ENCODE data around the gene RTL10. TPM values are rescaled to one million over a fixed set of nuclear protein-coding genes. Genes with fewer than 3 reads are reported as not detected.

The RTL10 gene
- total RNA-seq, 2 donors from 2014 or later: 20.6 to 22.2 TPM

- Histone ChIP-seq H3K9ac (ENCODE audit: extremely low read depth, low read length, poor library complexity, severe bottlenecking) (no peak overlapping the region), H3K4me3 (ENCODE audit: low read length) (no peak overlapping the region), H3K27ac (ENCODE audit: low read depth, low read length) (no peak overlapping the region), H3K36me3 (ENCODE audit: control insufficient read depth, insufficient read depth, low read length) (peaks cover 34% of the 10 kb centered on the region), H3K27me3 (ENCODE audit: control insufficient read depth, insufficient read depth, low read length, poor library complexity, severe bottlenecking) (no peaks in the 10 kb centered on the region), H3K4me1 (ENCODE audit: control insufficient read depth, insufficient read depth, low read length) (peaks cover 6% of the 10 kb centered on the region), H3K9me3 (ENCODE audit: control insufficient read depth, low read length) (peaks cover 10% of the 10 kb centered on the region)
- TF ChIP-seq, protein P1, sequence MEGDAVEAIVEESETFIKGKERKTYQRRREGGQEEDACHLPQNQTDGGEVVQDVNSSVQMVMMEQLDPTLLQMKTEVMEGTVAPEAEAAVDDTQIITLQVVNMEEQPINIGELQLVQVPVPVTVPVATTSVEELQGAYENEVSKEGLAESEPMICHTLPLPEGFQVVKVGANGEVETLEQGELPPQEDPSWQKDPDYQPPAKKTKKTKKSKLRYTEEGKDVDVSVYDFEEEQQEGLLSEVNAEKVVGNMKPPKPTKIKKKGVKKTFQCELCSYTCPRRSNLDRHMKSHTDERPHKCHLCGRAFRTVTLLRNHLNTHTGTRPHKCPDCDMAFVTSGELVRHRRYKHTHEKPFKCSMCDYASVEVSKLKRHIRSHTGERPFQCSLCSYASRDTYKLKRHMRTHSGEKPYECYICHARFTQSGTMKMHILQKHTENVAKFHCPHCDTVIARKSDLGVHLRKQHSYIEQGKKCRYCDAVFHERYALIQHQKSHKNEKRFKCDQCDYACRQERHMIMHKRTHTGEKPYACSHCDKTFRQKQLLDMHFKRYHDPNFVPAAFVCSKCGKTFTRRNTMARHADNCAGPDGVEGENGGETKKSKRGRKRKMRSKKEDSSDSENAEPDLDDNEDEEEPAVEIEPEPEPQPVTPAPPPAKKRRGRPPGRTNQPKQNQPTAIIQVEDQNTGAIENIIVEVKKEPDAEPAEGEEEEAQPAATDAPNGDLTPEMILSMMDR (conservative IDR thresholded peaks at IDR 0.05): no peak
- H3K4me3 Mint-ChIP-seq: no peak overlapping the region
- 91 to 93% methylated on average over 3 to 7 of the region's 7 CpGs for WGBS, 2 experiments (ENCODE audit: insufficient coverage in 1 of 2, insufficient read length in 1 of 2)
- H3K36me3 Mint-ChIP-seq (ENCODE audit: low read depth): peaks cover 30% of the 10 kb centered on the region
- H3K27me3 Mint-ChIP-seq (ENCODE audit: insufficient read depth): no peaks in the 10 kb centered on the region
- H3K9me3 Mint-ChIP-seq: peaks cover 3% of the 10 kb centered on the region
- H3K4me1 Mint-ChIP-seq: peaks cover 25% of the 10 kb centered on the region
- H3K27ac Mint-ChIP-seq: no peak overlapping the region
- DNase-seq: peak; percentile 47
These were observed 6.1 kb downstream of the RTL10 start for GRCh38 chr22:19848298-19849224.

- no peak overlapping the region for H3K27ac Mint-ChIP-seq
- H3K4me3 Mint-ChIP-seq: no peak overlapping the region
- H3K4me1 Mint-ChIP-seq: peaks cover 19% of the 10 kb centered on the region
- H3K27ac ChIP-seq (ENCODE audit: low read depth, low read length): no peak overlapping the region
- H3K4me3 ChIP-seq (ENCODE audit: low read length): no peak overlapping the region
- H3K36me3 ChIP-seq (ENCODE audit: control insufficient read depth, insufficient read depth, low read length): peaks cover 28% of the 10 kb centered on the region
- peaks cover 3% of the 10 kb centered on the region for H3K9me3 Mint-ChIP-seq
- no peaks in the 10 kb centered on the region for H3K27me3 Mint-ChIP-seq (ENCODE audit: insufficient read depth)
- no peak for DNase-seq
- H3K9ac ChIP-seq (ENCODE audit: extremely low read depth, low read length, poor library complexity, severe bottlenecking): no peak overlapping the region
- peaks cover 10% of the 10 kb centered on the region for H3K9me3 ChIP-seq (ENCODE audit: control insufficient read depth, low read length)
- peaks cover 12% of the 10 kb centered on the region for H3K4me1 ChIP-seq (ENCODE audit: control insufficient read depth, insufficient read depth, low read length)
- TF ChIP-seq, protein P1 (conservative IDR thresholded peaks at IDR 0.05): no peak
- H3K36me3 Mint-ChIP-seq (ENCODE audit: low read depth): peaks cover 24% of the 10 kb centered on the region
- WGBS, 2 experiments (ENCODE audit: insufficient coverage in 1 of 2, insufficient read length in 1 of 2): 95 to 100% methylated on average over 1 to 2 of the region's 2 CpGs
- H3K27me3 ChIP-seq (ENCODE audit: control insufficient read depth, insufficient read depth, low read length, poor library complexity, severe bottlenecking): no peaks in the 10 kb centered on the region
These were observed 7.4 kb downstream of the RTL10 start for GRCh38 chr22:19847345-19847632.

GRCh38 chr22:19846620-19847344, 7.9 kb downstream of the RTL10 start:
- WGBS, 2 experiments (ENCODE audit: insufficient coverage in 1 of 2, insufficient read length in 1 of 2): 94 to 97% methylated on average over 8 to 9 of the region's 9 CpGs
- no peak for DNase-seq
- peaks cover 12% of the 10 kb centered on the region for H3K4me1 ChIP-seq (ENCODE audit: control insufficient read depth, insufficient read depth, low read length)
- peaks cover 10% of the 10 kb centered on the region for H3K9me3 ChIP-seq (ENCODE audit: control insufficient read depth, low read length)
- peaks cover 23% of the 10 kb centered on the region for H3K36me3 ChIP-seq (ENCODE audit: control insufficient read depth, insufficient read depth, low read length)
- H3K9ac ChIP-seq (ENCODE audit: extremely low read depth, low read length, poor library complexity, severe bottlenecking): no peak overlapping the region
- no peak overlapping the region for H3K27ac ChIP-seq (ENCODE audit: low read depth, low read length)
- H3K4me3 ChIP-seq (ENCODE audit: low read length): no peak overlapping the region
- H3K27me3 ChIP-seq (ENCODE audit: control insufficient read depth, insufficient read depth, low read length, poor library complexity, severe bottlenecking): no peaks in the 10 kb centered on the region
- H3K36me3 Mint-ChIP-seq (ENCODE audit: low read depth): peaks cover 20% of the 10 kb centered on the region
- H3K9me3 Mint-ChIP-seq: peaks cover 3% of the 10 kb centered on the region
- no peak overlapping the region for H3K4me3 Mint-ChIP-seq
- TF ChIP-seq, protein P1 (conservative IDR thresholded peaks at IDR 0.05): no peak
- H3K4me1 Mint-ChIP-seq: peaks cover 19% of the 10 kb centered on the region
- H3K27me3 Mint-ChIP-seq (ENCODE audit: insufficient read depth): no peaks in the 10 kb centered on the region
- no peak overlapping the region for H3K27ac Mint-ChIP-seq
